Iris pigment epithelial cell (primary cell): Measurements from ENCODE around the gene HAO2.

ENCODE experiments used
- DNase-seq: peaks from one replicate; pipeline ENCODE4 v3.0.0-alpha.2; 2011; ENCODE audit warnings: low read depth

The HAO2 gene

GRCh38 chr1:119438761-119439160 is 70.2 kb downstream of the HAO2 start:
- no peak for DNase-seq

GRCh38 chr1:119440721-119441307 is 72.2 kb downstream of the HAO2 start:
- no peak for DNase-seq

GRCh38 chr1:119442756-119443155 is 74.2 kb downstream of the HAO2 start:
- DNase-seq: no peak
